Kidney tubule cell (primary cell): ENCODE data around the gene MGRN1.
A peak's percentile ranks its signal among the peaks of the same experiment; 100 is the strongest.

ENCODE experiments used
- DNase-seq: peaks from one replicate; pipeline ENCODE4 v3.0.0-alpha.2; 2018; ENCODE audit warnings: low spot score

Gene MGRN1

GRCh38 chr16:4654011-4654963 is 29.7 kb downstream of the MGRN1 start:
- peak; percentile 89 for DNase-seq

GRCh38 chr16:4654964-4655590 is 30.5 kb downstream of the MGRN1 start:
- DNase-seq: no peak

GRCh38 chr16:4655801-4656200 is 31.2 kb downstream of the MGRN1 start:
- no peak for DNase-seq

GRCh38 chr16:4656221-4656620 is 31.6 kb downstream of the MGRN1 start:
- DNase-seq: no peak

GRCh38 chr16:4656695-4657686 is 32.4 kb downstream of the MGRN1 start:
- DNase-seq: no peak

- no peak for DNase-seq
These were observed 35.0 kb downstream of the MGRN1 start for GRCh38 chr16:4659363-4660353.

GRCh38 chr16:4660454-4661007 is 35.9 kb downstream of the MGRN1 start:
- peak; percentile 92 for DNase-seq

- DNase-seq: no peak
These were observed 37.0 kb downstream of the MGRN1 start for GRCh38 chr16:4661661-4662060.

GRCh38 chr16:4663465-4663776 is 38.8 kb downstream of the MGRN1 start:
- no peak for DNase-seq

- peak; percentile 51 for DNase-seq
These were observed 39.3 kb downstream of the MGRN1 start for GRCh38 chr16:4663777-4664465.

- peak; percentile 63 for DNase-seq
These were observed 40.2 kb downstream of the MGRN1 start for GRCh38 chr16:4664538-4665418.

- no peak for DNase-seq
These were observed 42.0 kb downstream of the MGRN1 start for GRCh38 chr16:4666537-4667202.

- no peak for DNase-seq
These were observed 42.8 kb downstream of the MGRN1 start for GRCh38 chr16:4667203-4667963.

GRCh38 chr16:4668313-4668960 is 43.8 kb downstream of the MGRN1 start:
- no peak for DNase-seq

- no peak for DNase-seq
These were observed 48.9 kb downstream of the MGRN1 start for GRCh38 chr16:4673387-4674046.

- DNase-seq: no peak
These were observed 50.4 kb downstream of the MGRN1 start for GRCh38 chr16:4674926-4675530.
